Lung microvascular endothelial cell (primary cell): Measurements from ENCODE around the gene TMEM191C. TPM values are rescaled to one million over a fixed set of nuclear protein-coding genes. Genes with fewer than 3 reads are reported as not detected.
"Not testable (repeated sequence)": the region's sequence is repeated elsewhere in the genome, so short reads cannot be mapped to it uniquely, and the experiment has no call there.

ENCODE experiments used
- DNase-seq, 2 donors: peaks; one replicate each; pipeline versions ENCODE4 v3.0.0 to v3.0.0-alpha.2; 2010; ENCODE audit warnings: low read depth in 2 of 2
- total RNA-seq: library from RNA; depleted of rRNA; stranded (reverse); fragments of >200 nt; gene quantifications from 2 replicates; pipeline ENCODE4 v1.2.1, GENCODE V29; 2014

Gene TMEM191C
- total RNA-seq = 0.20 and 0.44 TPM in 2 replicates

- not testable (repeated sequence) for DNase-seq
These were observed at the start of gene TMEM191C for GRCh38 chr22:21467337-21468193. Gene TMEM191C, plus strand, starts transcription at chr22:21467387. Its CDS starts 73 bp downstream, at chr22:21467460.

GRCh38 chr22:21417853-21418252, 49.3 kb upstream of the TMEM191C start:
- not testable (repeated sequence) for DNase-seq

- DNase-seq = not testable (repeated sequence)
These were observed 48.1 kb upstream of the TMEM191C start for GRCh38 chr22:21418974-21419638.

- DNase-seq = not testable (repeated sequence)
These were observed 46.9 kb upstream of the TMEM191C start for GRCh38 chr22:21420180-21420763.

- not testable (repeated sequence) for DNase-seq
These were observed 43.0 kb upstream of the TMEM191C start for GRCh38 chr22:21424084-21424709.

- not testable (repeated sequence) for DNase-seq
These were observed 32.6 kb upstream of the TMEM191C start for GRCh38 chr22:21434378-21435233.

- not testable (repeated sequence) for DNase-seq
These were observed 31.0 kb upstream of the TMEM191C start for GRCh38 chr22:21435998-21436810.

- DNase-seq = not testable (repeated sequence)
These were observed 29.2 kb upstream of the TMEM191C start for GRCh38 chr22:21438013-21438412.

- DNase-seq = not testable (repeated sequence)
These were observed 27.1 kb upstream of the TMEM191C start for GRCh38 chr22:21440018-21440636.

- DNase-seq = not testable (repeated sequence)
These were observed 26.5 kb upstream of the TMEM191C start for GRCh38 chr22:21440676-21441075.

GRCh38 chr22:21441170-21441569, 26.0 kb upstream of the TMEM191C start:
- DNase-seq = not testable (repeated sequence)

GRCh38 chr22:21442123-21442522, 25.1 kb upstream of the TMEM191C start:
- DNase-seq = not testable (repeated sequence)

- not testable (repeated sequence) for DNase-seq
These were observed 24.5 kb upstream of the TMEM191C start for GRCh38 chr22:21442646-21443045.

- no peak for DNase-seq
These were observed 24.0 kb upstream of the TMEM191C start for GRCh38 chr22:21443057-21443734.

- DNase-seq = no peak
These were observed 23.3 kb upstream of the TMEM191C start for GRCh38 chr22:21443735-21444421.

- DNase-seq = no peak
These were observed 22.3 kb upstream of the TMEM191C start for GRCh38 chr22:21444701-21445436.

GRCh38 chr22:21445437-21446127, 21.6 kb upstream of the TMEM191C start:
- DNase-seq = no peak
